GM21619 (cell line): ENCODE results near the gene MPV17L.
"Not testable (repeated sequence)": the region's sequence is repeated elsewhere in the genome, so short reads cannot be mapped to it uniquely, and the experiment has no call there.

Experiments used
- ATAC-seq: cut with Tn5 transposase; IDR thresholded peaks from one replicate; pipeline ENCODE4 v1.9.1; 2021; ENCODE audit not compliant: unreplicated experiment

Gene MPV17L

GRCh38 chr16:15395631-15396508, at the start of gene MPV17L:
Gene MPV17L, plus strand, starts transcription at chr16:15395754. Its CDS starts 144 bp downstream, at chr16:15395898.
- not testable (repeated sequence) for ATAC-seq

- not testable (repeated sequence) for ATAC-seq
Measured at GRCh38 chr16:15348721-15349120, 46.8 kb upstream of the MPV17L start.

DNA sequence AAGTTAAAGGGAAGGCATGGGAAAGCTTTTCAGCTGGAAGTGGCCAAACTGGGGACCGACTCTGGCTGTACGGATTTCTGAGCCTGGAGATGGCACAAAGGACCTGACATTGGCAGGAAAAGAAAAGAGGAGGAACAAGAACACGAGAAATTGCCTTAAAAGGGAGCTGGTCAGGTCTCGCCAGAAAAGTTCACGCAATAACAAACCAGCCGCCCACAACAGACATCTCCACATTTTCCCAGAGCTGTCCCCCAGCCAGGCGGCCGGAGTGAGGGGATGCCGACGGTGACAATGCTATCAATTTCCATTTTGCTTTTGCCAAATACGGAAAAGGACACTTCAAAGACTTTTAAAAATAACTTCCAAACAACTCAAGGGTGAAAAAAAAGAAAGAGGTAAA, 44.3 kb upstream of the MPV17L start:
- ATAC-seq: not testable (repeated sequence)

DNA sequence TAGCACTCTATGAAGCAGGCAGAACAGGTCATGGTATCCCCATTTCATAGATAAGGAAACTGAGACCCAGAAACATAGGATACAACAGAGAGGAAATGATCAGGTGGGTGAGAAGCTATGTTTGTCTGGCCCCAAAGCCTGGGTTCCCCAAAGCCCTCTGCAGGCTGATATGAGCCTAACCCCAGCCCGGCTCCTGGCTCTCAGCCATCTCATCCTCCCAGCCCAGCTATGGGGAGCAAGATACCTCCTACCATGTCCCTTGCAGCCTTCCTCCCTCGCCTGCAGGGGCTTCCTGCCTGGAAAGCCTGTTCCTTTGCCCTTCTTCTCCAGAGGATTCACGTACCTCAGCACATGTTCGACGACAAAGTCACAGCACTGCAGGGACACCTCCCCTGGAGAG, 43.8 kb upstream of the MPV17L start:
- not testable (repeated sequence) for ATAC-seq

DNA sequence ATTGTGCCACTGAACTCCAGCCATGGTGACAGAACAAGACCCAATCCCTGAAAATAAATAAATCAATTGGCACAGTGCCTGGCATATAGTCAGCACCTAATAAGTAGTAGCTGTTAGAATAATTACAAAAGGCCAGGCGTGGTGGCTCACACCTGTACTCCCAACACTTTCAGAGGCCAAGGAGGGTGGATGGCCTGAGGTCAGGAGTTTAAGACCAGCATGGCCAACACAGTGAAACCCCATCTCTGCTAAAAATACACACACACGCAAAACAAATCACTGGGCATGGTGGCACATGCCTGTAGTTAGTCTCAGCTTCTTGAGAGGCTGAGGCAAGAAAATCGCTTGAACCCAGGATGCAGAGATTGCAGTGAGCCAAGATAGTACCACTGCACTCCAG, 42.7 kb upstream of the MPV17L start:
- not testable (repeated sequence) for ATAC-seq

GRCh38 chr16:15354846-15355245, 40.7 kb upstream of the MPV17L start:
- ATAC-seq: not testable (repeated sequence)

DNA sequence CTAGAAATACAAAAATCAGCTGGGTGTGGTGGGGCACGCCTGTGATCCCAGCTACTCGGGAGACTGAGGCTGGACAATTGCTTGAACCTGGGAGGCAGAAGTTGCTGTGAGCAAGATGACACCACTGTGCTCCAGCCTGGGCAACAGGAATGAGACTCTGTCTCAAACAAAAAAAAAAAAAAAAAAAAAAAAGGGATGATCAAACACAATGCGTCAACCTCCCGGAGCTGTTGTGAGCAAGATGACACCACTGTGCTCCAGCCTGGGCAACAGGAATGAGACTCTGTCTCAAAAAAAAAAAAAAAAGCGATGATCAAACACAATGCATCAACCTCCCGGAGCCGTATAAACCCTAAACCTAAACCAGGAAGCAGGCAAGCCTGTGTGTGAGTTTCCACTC, 38.1 kb upstream of the MPV17L start:
- ATAC-seq: not testable (repeated sequence)

DNA sequence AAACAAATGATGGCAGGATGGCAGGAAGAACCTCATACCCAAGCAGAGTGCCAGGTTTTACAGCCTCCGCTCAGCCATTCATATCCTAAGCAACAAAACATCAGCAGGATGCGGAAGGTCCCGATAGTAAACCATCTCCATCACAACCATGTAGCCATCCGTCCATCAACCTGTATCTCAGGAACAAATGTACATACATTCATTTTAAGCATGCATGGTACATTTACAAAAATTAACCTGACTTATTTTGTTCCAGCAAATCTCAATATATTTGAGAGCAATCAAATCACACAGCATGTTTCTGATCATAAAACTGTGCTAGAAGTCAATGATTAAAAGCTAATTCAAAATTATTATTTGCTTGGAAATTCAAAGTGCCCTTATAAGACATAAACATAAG, 17.4 kb upstream of the MPV17L start, which contains the start of gene NPIPA5:
Gene NPIPA5, minus strand, starts transcription at position 101 of the 400 bp plus-strand sequence. Its CDS starts 0 bp downstream, at position 101.
- ATAC-seq: not testable (repeated sequence)

GRCh38 chr16:15382810-15383209, 12.7 kb upstream of the MPV17L start:
- ATAC-seq: not testable (repeated sequence)

GRCh38 chr16:15388060-15388459, 7.5 kb upstream of the MPV17L start:
- ATAC-seq: not testable (repeated sequence)

GRCh38 chr16:15389916-15390315, 5.6 kb upstream of the MPV17L start:
- ATAC-seq: not testable (repeated sequence)

- ATAC-seq: not testable (repeated sequence)
Measured at GRCh38 chr16:15393025-15393424, 2.5 kb upstream of the MPV17L start.

- ATAC-seq: not testable (repeated sequence)
Measured at GRCh38 chr16:15396509-15396829, 915 bp downstream of the MPV17L start.

DNA sequence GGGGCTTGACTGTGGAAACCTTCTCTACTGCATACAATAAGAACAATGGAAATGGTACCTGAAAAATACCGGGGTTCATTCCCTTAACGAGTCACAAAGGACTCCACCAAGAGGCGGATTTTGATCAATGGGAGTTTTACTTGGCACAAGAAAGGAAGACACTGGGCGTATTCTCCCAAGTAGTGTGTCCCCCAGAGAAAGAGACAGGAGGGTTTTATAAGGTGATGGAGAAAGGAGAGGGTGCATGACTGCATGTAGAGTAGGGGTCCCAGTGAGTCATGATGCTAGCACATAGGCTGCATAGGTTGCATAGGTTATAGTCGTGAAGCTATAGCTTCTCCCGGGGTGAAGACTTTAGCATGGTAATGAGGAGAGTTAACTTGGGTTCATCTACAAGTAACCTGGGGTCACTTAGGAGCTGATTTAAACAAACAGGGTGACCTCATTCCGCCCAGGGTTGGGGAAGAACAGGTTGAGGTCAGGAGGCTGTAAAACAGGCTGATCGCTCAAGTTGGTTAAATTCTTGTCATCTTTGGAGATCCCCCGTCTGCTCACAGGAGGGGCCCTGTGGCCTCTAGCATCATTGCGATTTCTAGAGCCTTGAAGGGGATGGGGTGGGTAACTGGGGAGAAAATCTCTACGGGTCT, 1.5 kb downstream of the MPV17L start:
- no peak for ATAC-seq

DNA sequence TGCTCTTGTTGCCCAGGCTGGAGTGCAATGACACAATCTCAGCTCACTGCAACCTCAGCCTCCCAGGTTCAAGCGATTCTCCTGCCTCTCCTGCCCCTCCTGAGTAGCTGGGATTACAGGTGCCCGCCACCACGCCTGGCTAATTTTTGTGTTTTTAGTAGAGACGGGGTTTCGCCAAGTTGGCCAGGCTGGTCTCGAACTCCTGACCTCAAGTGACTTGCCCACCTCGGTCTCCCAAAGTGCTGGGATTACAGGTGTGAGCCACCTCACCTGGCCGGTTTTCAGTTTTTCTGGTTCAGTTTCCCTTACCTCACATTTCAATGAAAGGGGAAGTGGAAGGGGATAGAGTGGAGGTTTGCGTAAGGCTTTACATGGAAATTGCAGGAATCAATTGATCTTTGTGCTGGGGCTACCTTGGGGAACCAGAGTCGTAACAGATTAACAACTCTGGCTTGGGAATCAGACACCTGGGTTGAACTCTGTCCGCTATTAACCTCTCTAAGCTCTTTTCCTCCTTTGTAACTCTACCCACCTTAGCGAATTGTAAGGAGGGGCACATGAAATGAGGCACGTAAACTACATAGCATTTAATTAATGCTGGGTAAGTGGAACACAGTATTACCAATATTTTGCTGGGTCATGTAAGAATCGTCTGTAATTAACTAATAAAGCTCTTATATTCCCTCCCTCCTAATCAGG, 3.2 kb downstream of the MPV17L start:
- no peak for ATAC-seq

- no peak for ATAC-seq
Measured at GRCh38 chr16:15399317-15399716, 3.8 kb downstream of the MPV17L start.

- not testable (repeated sequence) for ATAC-seq
Measured at GRCh38 chr16:15400314-15400713, 4.8 kb downstream of the MPV17L start.

GRCh38 chr16:15401972-15402371, 6.4 kb downstream of the MPV17L start:
- ATAC-seq: no peak

- no peak for ATAC-seq
Measured at GRCh38 chr16:15403392-15403995, 7.9 kb downstream of the MPV17L start.

GRCh38 chr16:15404091-15404490, 8.5 kb downstream of the MPV17L start:
- not testable (repeated sequence) for ATAC-seq

DNA sequence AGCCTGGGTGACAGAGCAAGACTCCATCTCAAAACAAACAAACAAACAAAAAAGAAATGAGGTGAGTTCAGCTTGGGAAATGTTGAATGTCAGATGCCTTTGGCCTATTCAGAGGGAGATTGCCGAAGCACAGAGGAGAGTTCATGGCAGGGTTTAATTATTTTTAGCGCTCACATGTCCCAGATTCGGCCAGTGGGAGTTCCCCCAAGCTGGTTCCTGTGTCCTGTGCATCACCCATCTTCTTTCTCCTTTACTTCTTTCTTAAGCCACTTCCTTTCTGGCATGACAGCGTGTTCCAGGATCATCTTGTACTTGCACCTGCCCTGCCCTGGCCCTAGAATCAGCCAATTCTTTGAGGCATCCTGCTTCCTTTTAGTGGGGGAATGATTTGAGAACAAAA, 9.2 kb downstream of the MPV17L start:
- ATAC-seq: no peak
